ENCODE data around the gene VSTM2B. TPM values are rescaled to one million over a fixed set of nuclear protein-coding genes. Genes with fewer than 3 reads are reported as not detected.

Gene VSTM2B
- total RNA-seq, 4 donors from 2014 or later: not detected

DNA sequence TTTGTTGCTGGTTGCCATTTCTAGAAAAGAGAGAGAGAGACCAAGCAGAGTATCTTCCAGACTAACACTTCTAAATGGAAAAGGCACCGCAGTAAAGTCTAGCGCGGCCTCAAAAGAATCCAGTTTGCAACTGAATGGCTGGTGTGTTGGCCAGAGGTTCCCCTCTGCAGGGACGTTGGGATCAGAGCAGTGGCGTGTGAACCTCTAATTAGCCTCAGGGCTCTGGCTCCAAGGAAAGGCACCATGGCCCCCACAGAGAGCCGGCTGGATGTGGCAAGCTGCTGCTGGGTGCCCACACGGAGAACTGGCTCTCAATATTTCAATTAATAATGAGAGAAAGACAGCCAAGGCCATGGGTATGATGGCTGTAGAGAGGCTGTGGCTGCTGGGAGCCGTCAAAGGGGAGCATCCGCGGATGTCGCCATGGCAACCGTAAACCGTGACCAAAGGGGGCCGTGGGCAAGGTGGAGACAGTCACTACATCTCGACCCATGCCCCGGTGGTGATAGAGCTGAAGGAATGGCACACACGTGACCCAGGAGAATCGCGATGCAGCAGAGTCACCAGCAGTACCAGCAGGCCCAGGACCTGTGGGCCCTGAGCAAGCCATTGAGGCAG lies 9.5 kb downstream of the VSTM2B start:
- DNase-seq: no peak
- intact Hi-C loops (cut with DNase I): no loop called here
- H3K9me3 ChIP-seq: no peaks in the 10 kb centered on the region
- no peak overlapping the region for H3K4me3 ChIP-seq
- H3K4me1 ChIP-seq: peaks cover 0 to 3% (median 0%) of the 10 kb centered on the region in 3 donors
- peaks cover under 1 to 76% (median 2%) of the 10 kb centered on the region in 4 donors for H3K27me3 ChIP-seq
- no peak overlapping the region for H3K27ac ChIP-seq
- no peak for TF ChIP-seq POLR2A (IDR thresholded peaks at IDR 0.05)
- TF ChIP-seq, protein P1, sequence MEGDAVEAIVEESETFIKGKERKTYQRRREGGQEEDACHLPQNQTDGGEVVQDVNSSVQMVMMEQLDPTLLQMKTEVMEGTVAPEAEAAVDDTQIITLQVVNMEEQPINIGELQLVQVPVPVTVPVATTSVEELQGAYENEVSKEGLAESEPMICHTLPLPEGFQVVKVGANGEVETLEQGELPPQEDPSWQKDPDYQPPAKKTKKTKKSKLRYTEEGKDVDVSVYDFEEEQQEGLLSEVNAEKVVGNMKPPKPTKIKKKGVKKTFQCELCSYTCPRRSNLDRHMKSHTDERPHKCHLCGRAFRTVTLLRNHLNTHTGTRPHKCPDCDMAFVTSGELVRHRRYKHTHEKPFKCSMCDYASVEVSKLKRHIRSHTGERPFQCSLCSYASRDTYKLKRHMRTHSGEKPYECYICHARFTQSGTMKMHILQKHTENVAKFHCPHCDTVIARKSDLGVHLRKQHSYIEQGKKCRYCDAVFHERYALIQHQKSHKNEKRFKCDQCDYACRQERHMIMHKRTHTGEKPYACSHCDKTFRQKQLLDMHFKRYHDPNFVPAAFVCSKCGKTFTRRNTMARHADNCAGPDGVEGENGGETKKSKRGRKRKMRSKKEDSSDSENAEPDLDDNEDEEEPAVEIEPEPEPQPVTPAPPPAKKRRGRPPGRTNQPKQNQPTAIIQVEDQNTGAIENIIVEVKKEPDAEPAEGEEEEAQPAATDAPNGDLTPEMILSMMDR (IDR thresholded peaks at IDR 0.05): no peak
- 39 to 56% methylated on average over 11 to 19 of the region's 19 CpGs for WGBS, 2 donors
- no peaks in the 10 kb centered on the region for H3K36me3 ChIP-seq

DNA sequence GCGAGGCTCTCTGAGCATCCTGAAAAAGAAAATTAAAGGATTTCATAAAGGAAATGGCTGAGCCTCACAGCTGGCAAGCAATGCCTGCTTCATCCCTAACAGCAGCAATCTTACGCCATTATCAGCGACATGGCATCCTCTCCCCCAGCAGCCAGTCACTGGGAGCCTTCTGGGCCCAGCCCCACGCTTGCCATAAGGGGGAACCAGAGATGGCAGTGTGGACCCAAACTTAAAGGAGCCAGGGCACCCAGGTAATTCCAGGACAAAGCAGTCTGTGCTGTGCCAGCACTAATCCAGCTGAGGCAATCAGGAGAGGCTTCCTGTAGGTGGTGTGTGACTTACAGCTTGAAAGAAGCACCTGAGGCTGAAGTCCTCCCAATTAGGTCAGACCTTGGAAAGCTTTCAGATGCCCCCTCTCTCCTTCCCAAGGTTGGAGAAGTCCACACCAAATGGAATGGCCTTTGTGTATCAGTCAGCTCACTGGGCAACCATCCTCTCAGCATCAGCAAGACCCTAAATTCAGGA lies 10.3 kb downstream of the VSTM2B start:
- Histone ChIP-seq H3K27me3 (peaks cover 0 to 75% (median 0%) of the 10 kb centered on the region in 4 donors), H3K27ac (no peak overlapping the region), H3K4me1 (no peaks in the 10 kb centered on the region), H3K9me3 (no peaks in the 10 kb centered on the region), H3K36me3 (no peaks in the 10 kb centered on the region), H3K4me3 (no peak overlapping the region)
- 54 to 82% methylated on average over 3 to 4 of the region's 4 CpGs for WGBS, 2 donors
- intact Hi-C loops (cut with DNase I): no loop called here
- TF ChIP-seq, protein P1 (IDR thresholded peaks at IDR 0.05): no peak
- TF ChIP-seq POLR2A (IDR thresholded peaks at IDR 0.05): no peak
- DNase-seq: no peak

DNA sequence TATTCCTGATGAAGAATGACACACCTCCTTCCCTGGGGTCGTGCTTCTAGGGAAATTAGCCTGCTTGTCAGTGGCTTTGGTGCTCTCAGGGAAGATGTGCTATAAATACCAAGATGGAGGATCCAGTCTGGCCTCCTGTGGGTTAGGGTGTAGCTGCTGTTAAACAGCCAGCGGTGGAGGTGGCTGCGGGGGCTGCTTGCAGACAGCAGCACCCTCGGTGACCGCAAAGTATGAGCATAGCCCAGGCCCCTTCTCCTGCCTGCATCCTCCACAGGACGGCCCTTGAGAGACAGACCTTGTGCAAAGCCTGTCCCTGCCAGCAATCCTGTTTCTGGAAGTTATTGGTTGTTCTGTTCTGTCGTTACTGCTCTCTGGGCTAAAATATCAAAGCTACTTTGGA lies 11.4 kb downstream of the VSTM2B start:
- H3K4me3 ChIP-seq: no peak overlapping the region
- TF ChIP-seq POLR2A (IDR thresholded peaks at IDR 0.05): no peak
- TF ChIP-seq, protein P1 (IDR thresholded peaks at IDR 0.05): no peak
- DNase-seq: no peak
- WGBS, 2 donors: 25 to 69% methylated on average over 2 to 6 of the region's 7 CpGs
- H3K27ac ChIP-seq: no peak overlapping the region
- intact Hi-C loops (cut with DNase I): no loop called here
- H3K36me3 ChIP-seq: no peaks in the 10 kb centered on the region
- H3K4me1 ChIP-seq: no peaks in the 10 kb centered on the region
- H3K27me3 ChIP-seq: peaks cover 0 to 67% (median 0%) of the 10 kb centered on the region in 4 donors
- no peaks in the 10 kb centered on the region for H3K9me3 ChIP-seq

DNA sequence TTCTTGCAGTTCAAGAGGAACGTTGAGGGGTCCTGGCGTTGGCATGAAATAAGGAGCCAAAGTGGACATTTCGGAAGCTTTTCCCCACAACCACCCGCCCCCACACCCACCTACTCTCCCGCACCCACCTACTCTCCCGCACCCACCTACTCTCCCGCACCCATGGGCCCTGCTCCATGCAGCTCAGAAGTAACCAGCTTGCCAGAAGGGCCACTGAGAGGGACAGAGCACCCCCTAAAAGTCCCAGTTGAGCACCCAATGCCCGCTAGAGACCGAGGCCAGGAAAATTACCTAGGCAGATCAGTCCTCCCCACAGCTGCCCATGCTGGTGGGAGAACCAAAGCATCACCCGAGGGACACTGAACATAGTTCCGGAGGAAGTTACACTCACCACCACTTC lies 11.8 kb downstream of the VSTM2B start:
- H3K27ac ChIP-seq: no peak overlapping the region
- H3K9me3 ChIP-seq: no peaks in the 10 kb centered on the region
- 86 to 90% methylated on average over 5 of the region's 11 CpGs for WGBS, 2 donors
- TF ChIP-seq, protein P1 (IDR thresholded peaks at IDR 0.05): no peak
- no peak for TF ChIP-seq POLR2A (IDR thresholded peaks at IDR 0.05)
- no peak for DNase-seq
- no peaks in the 10 kb centered on the region for H3K36me3 ChIP-seq
- no peak overlapping the region for H3K4me3 ChIP-seq
- intact Hi-C loops (cut with DNase I): no loop called here
- peaks cover 0 to 62% (median 0%) of the 10 kb centered on the region in 4 donors for H3K27me3 ChIP-seq
- H3K4me1 ChIP-seq: no peaks in the 10 kb centered on the region

DNA sequence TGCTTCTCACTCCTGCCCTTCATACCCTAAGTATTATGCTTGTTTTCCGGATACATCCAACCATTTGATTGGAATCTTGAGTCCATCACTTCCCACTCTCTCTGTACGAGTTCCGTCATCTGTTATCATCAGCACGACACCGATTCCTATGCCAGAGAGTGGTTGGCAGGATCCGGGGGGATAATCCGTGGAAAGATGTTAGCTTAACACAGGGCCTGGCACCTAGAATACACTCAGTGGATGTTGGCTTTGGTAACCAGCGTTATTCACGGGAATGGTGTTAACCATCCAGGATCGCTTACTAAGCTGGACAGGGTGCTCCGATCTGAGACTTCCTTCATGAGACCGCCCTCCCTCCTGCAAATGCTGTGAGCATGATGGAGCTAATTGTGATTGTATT lies 12.4 kb downstream of the VSTM2B start:
- H3K4me1 ChIP-seq: no peaks in the 10 kb centered on the region
- no peak overlapping the region for H3K27ac ChIP-seq
- no peaks in the 10 kb centered on the region for H3K36me3 ChIP-seq
- peaks cover 0 to 57% (median 0%) of the 10 kb centered on the region in 4 donors for H3K27me3 ChIP-seq
- DNase-seq: no peak
- no peak overlapping the region for H3K4me3 ChIP-seq
- intact Hi-C loops (cut with DNase I): no loop called here
- 87 to 93% methylated on average over 12 of the region's 12 CpGs for WGBS, 2 donors
- H3K9me3 ChIP-seq: no peaks in the 10 kb centered on the region
- TF ChIP-seq POLR2A (IDR thresholded peaks at IDR 0.05): no peak
- TF ChIP-seq, protein P1 (IDR thresholded peaks at IDR 0.05): no peak
